SIG-M5 treated with dmso at 0.1 percent for 504 hours (cell line): ENCODE measurements around the gene PRKCI.
"Not testable (repeated sequence)": the region's sequence is repeated elsewhere in the genome, so short reads cannot be mapped to it uniquely, and the experiment has no call there.

ENCODE experiments used
- DNase-seq: peaks from one replicate; lab custom pipeline; 2025; ENCODE audit not compliant: unreplicated experiment; lab: John Stamatoyannopoulos, UW

The PRKCI gene

GRCh38 chr3:170221924-170222646 lies at the start of gene PRKCI:
TSS of gene PRKCI (plus strand) at chr3:170222424. CDS start at chr3:170222670, 246 bp downstream.
- DNase-seq = peak; percentile 96

- peak; percentile 11 for DNase-seq
These were observed 43.6 kb upstream of the PRKCI start for GRCh38 chr3:170178651-170179050.

DNA sequence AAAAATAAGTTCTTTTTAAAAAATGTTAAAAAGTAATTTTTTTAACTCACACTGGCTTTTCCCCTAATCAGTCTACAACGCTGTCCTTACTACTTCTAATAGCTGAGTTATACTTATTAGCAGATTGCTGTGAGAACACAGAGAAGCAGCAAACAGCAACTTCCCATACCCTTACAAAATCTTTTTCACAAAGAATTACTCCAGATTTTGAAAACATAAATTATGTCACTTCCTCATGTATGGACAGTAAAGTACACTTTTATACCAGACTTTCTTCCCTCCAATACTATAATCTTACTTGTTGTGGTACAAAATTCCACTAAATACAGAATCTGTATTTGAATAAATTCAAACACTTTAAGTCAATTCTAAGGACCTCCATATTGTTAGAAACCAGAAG lies 42.8 kb upstream of the PRKCI start:
- DNase-seq = peak; percentile 32

GRCh38 chr3:170180079-170180907 lies 41.9 kb upstream of the PRKCI start:
- no peak for DNase-seq

GRCh38 chr3:170180908-170181885 lies 41.0 kb upstream of the PRKCI start, which contains the start of gene PHC3:
TSS of gene PHC3 (minus strand) at chr3:170181733. CDS start at chr3:170181715, 18 bp downstream.
- peak; percentile 93 for DNase-seq

GRCh38 chr3:170189398-170190256 lies 32.6 kb upstream of the PRKCI start:
- no peak for DNase-seq

GRCh38 chr3:170195759-170196158 lies 26.5 kb upstream of the PRKCI start:
- not testable (repeated sequence) for DNase-seq

DNA sequence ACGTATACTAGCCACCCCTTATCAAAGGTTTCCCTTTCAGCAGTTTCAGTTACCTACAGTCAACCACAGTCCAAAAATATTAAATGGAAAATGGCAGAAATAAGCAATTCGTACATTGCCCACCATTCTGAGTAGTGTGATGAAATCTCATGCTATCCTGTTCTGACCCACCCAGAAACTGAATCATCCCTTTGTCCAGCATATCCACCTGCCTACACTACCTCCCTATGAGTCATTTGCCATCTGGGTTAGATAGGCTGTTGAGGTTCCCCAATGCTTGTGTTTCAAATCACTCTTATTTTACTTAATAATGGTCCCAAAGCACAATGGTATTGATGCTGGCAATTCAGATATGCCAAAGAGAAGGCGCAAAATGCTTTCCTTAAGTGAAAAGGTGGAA lies 25.4 kb upstream of the PRKCI start:
- no peak for DNase-seq

GRCh38 chr3:170200987-170201386 lies 21.2 kb upstream of the PRKCI start:
- no peak for DNase-seq

- DNase-seq = no peak
These were observed 20.7 kb upstream of the PRKCI start for GRCh38 chr3:170201527-170201926.

DNA sequence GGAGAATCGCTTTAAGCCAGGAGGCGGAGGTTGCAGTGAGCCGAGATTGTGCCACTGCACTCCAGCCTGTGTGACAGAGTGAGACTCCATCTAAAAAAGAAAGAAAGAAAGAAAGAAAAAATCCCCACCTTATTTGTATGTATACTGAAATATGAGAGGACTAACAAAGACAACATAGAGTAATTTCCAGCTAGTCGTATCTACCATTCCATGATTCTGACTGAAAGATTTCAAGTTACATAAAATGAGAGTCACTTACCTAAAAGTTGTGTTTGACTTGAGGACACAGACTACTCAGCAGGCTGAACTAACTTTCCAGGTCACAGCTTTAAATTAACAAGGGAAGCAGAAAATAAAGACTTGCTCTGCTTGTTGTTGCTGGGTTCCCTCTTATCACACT lies 18.8 kb upstream of the PRKCI start:
- DNase-seq = no peak

DNA sequence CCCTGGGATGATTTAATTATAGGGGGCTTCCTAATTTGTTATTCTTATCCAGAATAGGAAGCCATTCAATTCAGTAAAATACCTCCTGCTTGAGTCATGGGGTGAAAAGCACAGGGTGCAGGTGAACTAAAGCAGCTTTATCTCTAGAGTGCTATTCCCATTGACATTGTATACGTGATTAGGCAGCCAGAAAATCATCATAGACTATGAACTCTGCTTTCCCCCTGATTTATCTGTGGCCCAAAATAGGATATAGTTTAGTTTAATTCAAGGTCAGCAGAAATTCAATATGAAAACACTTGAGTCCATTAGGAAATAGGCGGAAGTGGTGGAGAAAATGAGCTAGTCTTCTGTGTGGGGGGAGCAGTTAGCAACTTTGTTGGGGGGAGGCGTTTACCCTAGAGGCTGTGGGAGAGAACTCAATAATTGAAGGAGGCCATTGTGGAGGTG lies 18.2 kb upstream of the PRKCI start:
- no peak for DNase-seq

DNA sequence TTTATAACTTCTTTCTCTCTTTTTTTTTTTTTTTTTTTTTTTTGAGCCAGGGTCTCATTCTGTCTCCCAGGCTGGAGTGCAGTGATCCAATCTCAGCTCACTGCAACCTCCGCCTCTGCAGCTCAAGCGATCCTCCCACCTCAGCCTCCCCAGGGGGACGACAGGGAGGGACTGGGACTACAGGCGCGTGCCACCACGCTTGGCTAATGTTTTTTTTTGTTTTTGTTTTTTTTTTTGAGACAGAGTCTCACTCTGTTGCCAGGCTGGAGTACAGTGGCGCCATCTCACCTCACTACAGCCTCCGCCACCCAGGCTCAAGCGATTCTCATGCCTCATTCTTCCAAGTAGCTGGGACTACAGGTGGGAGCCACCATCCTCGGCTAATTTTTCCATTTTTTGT lies 17.7 kb upstream of the PRKCI start:
- DNase-seq = no peak

DNA sequence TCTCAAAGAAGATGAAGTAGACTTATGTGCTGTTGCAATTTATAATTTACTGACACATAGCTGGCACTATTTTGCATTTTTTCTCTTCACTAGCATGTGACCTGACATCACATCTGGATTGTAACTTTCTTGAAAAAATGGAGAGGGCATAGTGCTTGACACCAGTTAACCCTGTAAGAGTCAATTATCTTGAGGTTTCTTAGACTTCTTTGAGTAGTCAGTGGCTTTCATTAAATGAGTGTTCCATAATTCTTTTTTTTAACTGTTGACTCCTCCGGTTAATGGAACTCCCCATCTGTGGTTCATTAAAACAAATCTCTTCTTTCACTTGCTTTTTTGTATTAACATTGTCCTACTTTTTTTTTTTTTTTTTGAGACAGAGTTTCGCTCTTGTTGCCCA lies 16.9 kb upstream of the PRKCI start:
- DNase-seq = no peak

- not testable (repeated sequence) for DNase-seq
These were observed 16.0 kb upstream of the PRKCI start for GRCh38 chr3:170206164-170206762.

GRCh38 chr3:170207717-170208116 lies 14.5 kb upstream of the PRKCI start:
- no peak for DNase-seq

- no peak for DNase-seq
These were observed 10.6 kb upstream of the PRKCI start for GRCh38 chr3:170211668-170212067.

DNA sequence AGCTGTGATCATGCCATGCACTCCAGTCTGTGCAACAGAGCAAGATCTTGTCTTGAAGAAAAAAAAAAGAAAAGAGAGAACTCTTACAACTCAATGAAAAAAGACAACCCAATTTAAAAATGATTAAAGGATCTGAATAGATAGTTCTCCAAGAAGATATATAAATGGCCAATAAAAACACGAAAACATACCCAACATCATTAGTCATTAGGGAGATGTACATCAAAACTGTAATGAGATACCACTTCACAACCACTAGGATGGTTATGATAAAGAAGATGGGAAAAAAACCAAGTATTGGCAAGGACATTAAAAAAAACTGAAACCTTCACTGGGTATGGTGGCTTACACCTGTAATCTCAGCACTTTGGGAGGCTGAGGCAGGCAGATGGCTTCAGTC lies 2.4 kb upstream of the PRKCI start:
- DNase-seq = no peak

DNA sequence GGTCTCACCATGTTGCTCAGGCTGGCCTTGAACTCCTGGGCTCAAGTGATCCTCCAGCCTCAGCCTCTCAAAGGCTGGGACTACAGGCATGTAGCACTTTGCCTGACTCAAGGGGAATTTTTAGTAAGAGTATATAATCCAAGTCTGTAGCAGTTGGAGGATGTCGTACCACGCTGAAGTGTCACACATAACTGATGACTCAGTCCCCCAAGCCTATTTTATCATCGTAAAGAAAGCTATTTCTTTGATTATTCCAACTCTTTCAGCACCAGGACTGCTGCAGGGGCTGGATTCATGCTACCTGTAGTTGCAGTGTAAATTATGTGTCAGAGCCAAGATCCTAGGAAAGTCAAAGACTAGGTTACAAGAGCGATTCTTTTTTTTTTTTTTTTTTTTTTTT lies 1.4 kb upstream of the PRKCI start:
- DNase-seq = no peak
